GM18909 (cell line): Measurements from ENCODE around the gene POC1A.

ENCODE experiments used
- ATAC-seq: cut with Tn5 transposase; IDR thresholded peaks from one replicate; pipeline ENCODE4 v1.9.1; 2021; ENCODE audit warnings: mild to moderate bottlenecking; ENCODE audit not compliant: unreplicated experiment, poor library complexity

The POC1A gene

GRCh38 chr3:52109611-52110301 lies 44.5 kb downstream of the POC1A start:
- ATAC-seq = no peak

GRCh38 chr3:52108302-52109232 lies 45.7 kb downstream of the POC1A start:
- no peak for ATAC-seq

GRCh38 chr3:52106951-52107611 lies 47.1 kb downstream of the POC1A start:
- ATAC-seq = no peak

GRCh38 chr3:52104684-52105640 lies 49.3 kb downstream of the POC1A start:
- ATAC-seq = no peak

GRCh38 chr3:52102934-52103333 lies 51.3 kb downstream of the POC1A start:
- no peak for ATAC-seq

GRCh38 chr3:52099001-52099401 lies 55.2 kb downstream of the POC1A start:
- ATAC-seq = no peak

GRCh38 chr3:52097851-52098507 lies 56.2 kb downstream of the POC1A start:
- ATAC-seq = no peak

GRCh38 chr3:52095990-52096775 lies 58.0 kb downstream of the POC1A start:
- ATAC-seq = no peak

- no peak for ATAC-seq
Measured at GRCh38 chr3:52094571-52095485, 59.4 kb downstream of the POC1A start.

- ATAC-seq = no peak
Measured at GRCh38 chr3:52093756-52094545, 60.3 kb downstream of the POC1A start.

GRCh38 chr3:52092891-52093290 lies 61.3 kb downstream of the POC1A start:
- ATAC-seq = no peak

- no peak for ATAC-seq
Measured at GRCh38 chr3:52092271-52092660, 62.0 kb downstream of the POC1A start.

GRCh38 chr3:52091586-52092270 lies 62.5 kb downstream of the POC1A start:
- ATAC-seq = no peak

- ATAC-seq = no peak
Measured at GRCh38 chr3:52090933-52091468, 63.2 kb downstream of the POC1A start.

GRCh38 chr3:52090131-52090932 lies 63.9 kb downstream of the POC1A start:
- no peak for ATAC-seq
